Fibroblast of skin of left biceps (primary cell): ENCODE results near the gene AFAP1L2.

Experiments
- DNase-seq, 2 experiments: peaks; one replicate each; pipeline ENCODE4 v3.0.0-alpha.2; 2013; ENCODE audit warnings: low read depth in 2 of 2

Gene AFAP1L2

DNA sequence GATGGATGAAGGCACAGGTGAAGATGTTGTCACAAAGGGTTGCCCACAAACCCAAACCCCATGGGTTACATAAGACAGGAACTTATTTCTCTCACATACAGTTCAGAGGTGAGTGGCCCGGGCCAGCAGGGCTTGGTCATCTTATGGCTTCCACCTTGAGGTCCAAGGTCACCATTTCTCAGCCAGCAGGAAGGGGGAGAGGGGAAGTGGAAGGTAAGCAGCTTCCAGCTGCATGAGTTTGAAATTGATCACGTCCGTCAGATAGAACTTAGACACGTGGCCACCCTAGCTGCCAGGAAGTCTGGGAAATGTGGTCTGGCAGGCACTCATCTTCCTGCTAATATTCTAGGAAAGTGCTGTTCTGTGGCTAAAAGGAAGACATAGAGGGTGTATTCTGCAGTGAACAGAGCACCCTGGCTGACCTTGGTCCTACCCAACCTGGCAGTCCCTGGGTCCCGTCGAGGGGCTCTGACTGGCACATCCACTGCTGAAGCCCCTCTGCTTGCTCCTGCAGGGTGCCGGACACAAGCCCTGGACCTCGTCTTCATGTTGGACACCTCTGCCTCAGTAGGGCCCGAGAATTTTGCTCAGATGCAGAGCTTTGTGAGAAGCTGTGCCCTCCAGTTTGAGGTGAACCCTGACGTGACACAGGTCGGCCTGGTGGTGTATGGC, 115.7 kb downstream of the AFAP1L2 start:
- no peak for DNase-seq

DNA sequence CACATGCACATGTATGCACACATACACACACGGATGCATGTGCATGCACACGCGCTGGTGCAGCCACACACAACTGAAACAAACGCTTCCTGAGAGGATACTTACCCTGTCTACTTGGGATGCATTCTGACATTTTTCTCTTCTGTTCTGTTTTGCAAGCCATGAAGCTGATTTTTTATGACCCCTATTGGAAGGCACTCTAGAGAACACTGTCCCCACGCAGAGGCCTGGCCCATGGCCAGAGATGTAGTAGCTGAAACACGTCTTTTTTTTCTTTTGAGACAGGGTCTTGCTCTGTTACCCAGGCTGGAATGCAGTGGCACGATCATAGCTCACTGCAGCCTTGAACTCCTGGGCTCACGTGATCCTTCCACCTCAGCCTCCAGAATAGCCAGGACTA, 117.4 kb downstream of the AFAP1L2 start:
- DNase-seq = no peak

DNA sequence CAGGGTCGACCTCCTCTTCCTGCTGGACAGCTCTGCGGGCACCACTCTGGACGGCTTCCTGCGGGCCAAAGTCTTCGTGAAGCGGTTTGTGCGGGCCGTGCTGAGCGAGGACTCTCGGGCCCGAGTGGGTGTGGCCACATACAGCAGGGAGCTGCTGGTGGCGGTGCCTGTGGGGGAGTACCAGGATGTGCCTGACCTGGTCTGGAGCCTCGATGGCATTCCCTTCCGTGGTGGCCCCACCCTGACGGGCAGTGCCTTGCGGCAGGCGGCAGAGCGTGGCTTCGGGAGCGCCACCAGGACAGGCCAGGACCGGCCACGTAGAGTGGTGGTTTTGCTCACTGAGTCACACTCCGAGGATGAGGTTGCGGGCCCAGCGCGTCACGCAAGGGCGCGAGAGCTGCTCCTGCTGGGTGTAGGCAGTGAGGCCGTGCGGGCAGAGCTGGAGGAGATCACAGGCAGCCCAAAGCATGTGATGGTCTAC, 118.3 kb downstream of the AFAP1L2 start:
- DNase-seq = no peak

GRCh38 chr10:114284346-114285071, 119.8 kb downstream of the AFAP1L2 start:
- no peak for DNase-seq

DNA sequence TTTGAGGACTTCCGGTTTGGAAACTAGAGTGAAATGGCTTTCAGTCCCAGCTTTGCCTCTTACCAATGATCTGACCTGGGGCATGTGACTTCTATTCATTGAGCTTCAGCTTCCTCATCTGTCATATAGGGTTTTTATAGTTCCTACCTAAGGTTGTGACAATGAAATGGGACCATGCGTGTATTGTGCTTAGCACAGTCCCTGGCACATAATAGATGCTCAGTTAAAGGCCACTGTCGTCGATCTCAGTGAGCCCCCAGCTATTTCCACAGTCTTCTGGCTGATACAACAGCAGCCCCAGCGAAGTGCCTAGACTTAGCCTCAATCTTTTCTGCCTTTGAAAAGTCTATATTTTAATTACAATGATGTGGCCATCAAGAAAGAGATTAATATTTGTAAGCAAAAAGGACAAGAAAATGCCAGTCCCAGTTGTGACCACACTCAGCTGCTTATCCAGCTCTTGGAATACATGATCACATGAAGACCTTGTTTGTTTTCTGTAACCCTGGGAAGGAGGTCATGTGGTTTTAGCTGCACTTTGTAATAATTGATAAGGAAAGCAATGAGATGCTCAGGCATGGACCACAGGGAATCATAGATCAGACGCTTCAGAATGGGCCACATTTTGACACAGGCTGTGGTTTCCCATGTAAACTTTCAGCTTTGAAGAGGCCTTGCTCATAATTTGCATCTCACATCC, 120.6 kb downstream of the AFAP1L2 start:
- no peak for DNase-seq

- no peak for DNase-seq
These were observed 121.2 kb downstream of the AFAP1L2 start for GRCh38 chr10:114283091-114283490.

- no peak for DNase-seq
These were observed 121.8 kb downstream of the AFAP1L2 start for GRCh38 chr10:114282526-114282925.

GRCh38 chr10:114281461-114281860, 122.8 kb downstream of the AFAP1L2 start:
- DNase-seq = no peak

DNA sequence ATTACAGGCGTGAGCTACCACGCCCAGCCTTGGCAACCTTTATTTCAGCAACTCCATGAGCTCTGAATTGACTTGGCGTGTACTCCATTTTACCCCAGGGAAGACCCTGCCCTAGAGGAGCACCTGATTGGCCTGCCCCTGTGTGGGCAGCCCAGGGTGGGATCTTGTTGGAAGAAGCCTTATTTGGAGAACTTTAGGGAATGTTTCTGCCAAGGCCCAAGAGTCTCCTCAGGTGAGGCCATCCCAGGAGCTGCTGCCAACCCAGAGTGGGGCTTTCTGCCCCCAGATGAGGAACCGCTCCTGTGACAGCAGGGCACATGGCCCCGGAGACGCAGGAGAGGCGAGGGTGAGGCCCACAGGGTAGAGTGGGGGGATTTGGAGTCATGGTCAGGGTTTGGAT, 123.3 kb downstream of the AFAP1L2 start:
- DNase-seq = no peak

GRCh38 chr10:114279901-114280644, 124.2 kb downstream of the AFAP1L2 start:
- no peak for DNase-seq

DNA sequence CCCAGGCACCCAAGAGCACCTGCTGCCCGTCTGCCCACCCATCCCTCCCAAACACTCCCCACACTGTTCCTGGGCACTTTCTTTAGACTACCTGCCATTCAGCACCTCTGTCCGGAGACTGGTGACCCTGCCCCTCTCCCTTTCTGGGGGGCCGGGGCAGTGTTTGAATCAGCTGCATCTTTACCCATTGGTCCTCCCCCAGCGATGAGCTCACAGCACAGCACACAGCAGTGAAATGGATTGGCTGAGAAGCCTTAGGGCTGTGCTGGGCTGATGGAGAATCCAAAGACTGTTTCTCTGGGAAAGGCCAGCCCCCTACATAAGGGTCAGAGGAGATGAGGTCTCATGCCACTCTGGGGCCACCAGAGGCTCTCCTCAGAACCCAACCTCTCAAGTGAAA, 125.0 kb downstream of the AFAP1L2 start:
- no peak for DNase-seq

DNA sequence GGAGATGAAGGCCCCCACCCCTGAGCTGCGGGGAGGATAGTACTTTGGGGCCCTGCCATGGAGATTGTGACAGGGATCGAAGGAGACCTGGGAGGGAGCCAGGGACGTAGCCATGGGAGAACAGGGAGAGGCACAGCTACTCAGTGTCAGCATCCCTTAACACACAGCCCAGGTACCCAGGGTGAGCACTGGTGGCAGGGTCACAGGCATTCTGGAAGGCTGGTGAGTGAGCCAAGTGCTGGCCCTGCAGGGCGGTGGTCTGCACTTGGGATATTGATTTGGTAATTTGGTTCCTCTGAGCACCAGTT, 125.5 kb downstream of the AFAP1L2 start:
- DNase-seq = no peak

GRCh38 chr10:114278140-114278883, 126.0 kb downstream of the AFAP1L2 start:
- DNase-seq = no peak

DNA sequence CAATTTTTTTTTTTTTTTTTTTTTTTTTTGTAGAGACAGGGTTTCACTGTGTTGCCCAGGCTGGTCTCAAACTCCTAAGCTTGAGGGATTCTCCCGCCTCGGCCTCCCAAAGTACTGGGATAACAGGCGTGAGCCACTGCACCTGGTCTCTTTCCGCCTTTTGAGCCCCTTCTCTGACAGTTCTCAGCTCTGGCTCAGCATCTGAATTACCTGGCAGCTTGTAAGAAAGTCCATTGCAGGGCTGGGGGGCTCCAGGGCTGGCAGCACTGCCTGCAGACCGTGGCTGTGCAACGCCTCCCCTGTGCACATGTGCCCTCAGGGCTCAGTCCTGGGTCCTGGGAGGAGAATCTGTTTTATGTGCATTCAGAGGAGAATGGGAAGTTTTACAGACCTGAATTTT, 127.6 kb downstream of the AFAP1L2 start:
- DNase-seq = no peak

- no peak for DNase-seq
These were observed 128.2 kb downstream of the AFAP1L2 start for GRCh38 chr10:114276066-114276465.

- DNase-seq = no peak
These were observed 129.5 kb downstream of the AFAP1L2 start for GRCh38 chr10:114274616-114275453.

- no peak for DNase-seq
These were observed 130.4 kb downstream of the AFAP1L2 start for GRCh38 chr10:114273910-114274309.

DNA sequence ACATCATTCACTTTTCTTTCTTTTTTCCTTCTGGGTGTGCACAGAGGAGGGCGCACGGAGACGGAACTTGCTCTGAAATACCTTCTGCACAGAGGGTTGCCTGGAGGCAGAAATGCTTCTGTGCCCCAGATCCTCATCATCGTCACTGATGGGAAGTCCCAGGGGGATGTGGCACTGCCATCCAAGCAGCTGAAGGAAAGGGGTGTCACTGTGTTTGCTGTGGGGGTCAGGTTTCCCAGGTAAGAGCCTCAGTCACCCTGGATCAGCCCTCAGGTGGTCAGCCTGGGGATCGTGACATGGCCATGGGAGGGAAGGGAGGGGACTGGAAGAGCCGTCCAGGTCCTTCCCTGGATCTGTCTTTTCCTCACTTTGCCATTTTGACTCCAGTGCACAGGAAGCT, 131.6 kb downstream of the AFAP1L2 start:
- DNase-seq = no peak

DNA sequence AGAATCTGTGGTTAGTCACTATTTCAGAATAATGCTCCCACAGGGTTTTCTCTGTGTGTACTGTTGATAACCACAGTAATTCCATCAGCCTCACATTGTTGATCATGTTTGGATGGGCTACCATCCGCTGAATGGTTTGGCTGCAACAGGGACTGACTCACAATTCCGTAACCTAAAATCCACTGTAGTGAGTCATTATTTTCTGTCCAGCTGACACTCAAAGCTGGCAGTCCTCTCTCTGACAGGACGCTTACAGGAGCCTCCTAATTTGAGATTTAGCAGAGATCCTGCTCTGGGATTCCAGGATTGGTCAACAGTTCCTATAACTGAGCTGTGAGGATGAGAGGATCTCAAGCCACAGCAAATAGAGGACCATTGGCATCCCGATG, 132.5 kb downstream of the AFAP1L2 start:
- DNase-seq = peak; percentile 82 to 83

DNA sequence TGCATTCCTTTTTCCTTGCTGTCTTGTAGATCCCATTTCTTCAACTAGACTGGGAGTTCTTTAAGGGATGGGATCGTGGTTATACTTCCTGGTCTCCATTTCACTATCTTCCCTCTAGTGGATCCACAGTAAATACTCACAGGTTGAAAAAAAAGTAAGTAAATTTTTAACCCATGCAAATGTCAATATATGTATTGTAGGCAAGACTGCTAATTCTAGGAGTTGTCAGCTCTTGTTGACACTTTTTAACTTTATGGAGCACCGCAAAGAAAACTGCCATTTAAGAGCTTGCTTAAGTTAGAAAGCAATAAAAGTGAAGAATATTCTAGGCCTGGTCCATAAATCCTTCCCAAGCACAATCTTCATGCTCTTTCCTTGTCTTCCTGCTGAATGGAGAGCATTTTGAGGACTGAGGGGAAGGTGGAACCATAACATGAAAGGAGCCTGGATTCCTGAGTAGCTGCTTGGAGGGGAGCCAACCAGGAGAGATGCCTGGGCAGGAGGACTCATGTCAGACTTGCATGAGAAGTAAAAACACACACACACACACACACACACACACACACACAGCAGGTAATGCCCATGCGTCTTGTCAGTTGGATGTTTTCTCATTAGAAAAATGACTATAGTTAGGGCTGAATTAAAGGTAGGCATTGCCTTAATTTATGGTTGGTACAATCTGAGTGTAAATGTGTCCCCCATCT, 133.1 kb downstream of the AFAP1L2 start:
- peak; percentile 28 to 32 for DNase-seq
